ENCODE data around the gene ST6GALNAC3. TPM values are rescaled to one million over a fixed set of nuclear protein-coding genes. Genes with fewer than 3 reads are reported as not detected.

The ST6GALNAC3 gene
- total RNA-seq, 1 donor from 2014 or later, result 0.26 TPM

DNA sequence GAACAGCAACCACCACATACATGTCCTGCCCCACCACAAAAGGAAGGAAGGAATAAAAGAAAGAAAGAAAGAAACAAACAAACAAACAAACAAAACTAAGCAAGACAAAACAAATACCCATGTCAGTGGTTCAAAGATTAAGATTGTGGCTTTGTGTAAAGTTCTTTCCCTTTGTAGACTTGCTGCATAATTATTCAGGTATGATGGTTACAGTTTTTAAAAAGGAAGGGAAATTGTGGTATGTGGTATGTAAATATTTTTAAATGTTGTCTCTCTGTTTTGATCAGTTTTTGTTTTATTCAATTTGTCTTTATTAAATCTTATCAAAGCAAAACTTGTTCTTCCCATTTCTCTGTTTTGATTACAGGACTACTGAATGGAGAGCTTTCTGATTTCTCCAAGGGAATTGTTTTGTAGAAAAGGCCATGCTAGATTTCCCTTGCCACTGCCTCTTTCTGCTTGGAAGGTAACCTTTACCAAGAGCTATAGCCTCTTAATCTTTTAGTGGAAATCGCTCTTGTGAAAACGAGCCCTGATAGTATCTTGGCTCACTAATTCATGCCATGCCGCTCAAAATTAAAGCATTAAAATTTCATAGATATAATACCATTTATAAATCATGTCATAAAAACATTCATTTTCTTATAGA is 502.5 kb downstream of the ST6GALNAC3 start:
- Histone ChIP-seq H3K36me3 (ENCODE audit: control insufficient read depth, insufficient read depth, low read length) (no peaks in the 10 kb centered on the region), H3K4me3 (ENCODE audit: low read depth, low read length) (no peak overlapping the region), H3K27me3 (ENCODE audit: control insufficient read depth, insufficient read depth, low read length) (no peaks in the 10 kb centered on the region)
- no peak for FAIRE-seq
- DNase-seq (ENCODE audit: low read depth), result no peak
- TF ChIP-seq, protein P1, sequence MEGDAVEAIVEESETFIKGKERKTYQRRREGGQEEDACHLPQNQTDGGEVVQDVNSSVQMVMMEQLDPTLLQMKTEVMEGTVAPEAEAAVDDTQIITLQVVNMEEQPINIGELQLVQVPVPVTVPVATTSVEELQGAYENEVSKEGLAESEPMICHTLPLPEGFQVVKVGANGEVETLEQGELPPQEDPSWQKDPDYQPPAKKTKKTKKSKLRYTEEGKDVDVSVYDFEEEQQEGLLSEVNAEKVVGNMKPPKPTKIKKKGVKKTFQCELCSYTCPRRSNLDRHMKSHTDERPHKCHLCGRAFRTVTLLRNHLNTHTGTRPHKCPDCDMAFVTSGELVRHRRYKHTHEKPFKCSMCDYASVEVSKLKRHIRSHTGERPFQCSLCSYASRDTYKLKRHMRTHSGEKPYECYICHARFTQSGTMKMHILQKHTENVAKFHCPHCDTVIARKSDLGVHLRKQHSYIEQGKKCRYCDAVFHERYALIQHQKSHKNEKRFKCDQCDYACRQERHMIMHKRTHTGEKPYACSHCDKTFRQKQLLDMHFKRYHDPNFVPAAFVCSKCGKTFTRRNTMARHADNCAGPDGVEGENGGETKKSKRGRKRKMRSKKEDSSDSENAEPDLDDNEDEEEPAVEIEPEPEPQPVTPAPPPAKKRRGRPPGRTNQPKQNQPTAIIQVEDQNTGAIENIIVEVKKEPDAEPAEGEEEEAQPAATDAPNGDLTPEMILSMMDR (IDR thresholded peaks at IDR 0.05; ENCODE audit: insufficient read depth, low read length, severe bottlenecking), result no peak

DNA sequence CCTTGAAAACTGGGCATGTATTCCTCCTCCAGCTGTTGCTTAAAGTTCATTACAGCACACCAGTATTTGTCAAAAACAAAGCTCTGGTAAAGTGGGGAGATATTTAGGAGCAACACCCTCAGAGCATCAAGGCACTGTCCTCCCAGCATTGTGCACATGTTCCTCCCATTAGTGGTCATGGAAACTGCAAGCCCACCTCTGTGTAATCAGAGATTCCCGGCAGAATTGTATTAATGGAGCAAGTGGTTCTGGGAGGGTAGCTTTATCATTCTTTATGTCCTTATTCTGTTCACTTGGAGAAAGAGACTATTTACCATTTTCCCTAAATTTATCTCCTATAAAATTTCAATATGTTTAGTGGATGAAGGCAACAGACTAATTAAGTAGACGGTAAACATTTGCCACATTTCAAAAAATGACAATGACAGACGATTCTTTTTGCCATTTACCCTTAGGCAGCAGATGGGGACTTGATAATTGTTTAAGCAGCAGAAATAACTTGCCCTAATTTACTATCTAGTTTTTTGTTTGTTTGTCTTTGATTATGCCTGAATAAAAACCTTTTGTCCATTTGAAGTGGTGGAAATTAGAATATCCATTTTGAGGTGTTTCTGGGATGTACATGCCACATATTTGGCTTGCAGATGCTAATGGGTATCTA is 503.1 kb downstream of the ST6GALNAC3 start:
- TF ChIP-seq, protein P1 (IDR thresholded peaks at IDR 0.05; ENCODE audit: insufficient read depth, low read length, severe bottlenecking), result no peak
- Histone ChIP-seq H3K36me3 (ENCODE audit: control insufficient read depth, insufficient read depth, low read length) (no peaks in the 10 kb centered on the region), H3K27me3 (ENCODE audit: control insufficient read depth, insufficient read depth, low read length) (no peaks in the 10 kb centered on the region), H3K4me3 (ENCODE audit: low read depth, low read length) (no peak overlapping the region)
- DNase-seq (ENCODE audit: low read depth) (no peak), FAIRE-seq (no peak)

DNA sequence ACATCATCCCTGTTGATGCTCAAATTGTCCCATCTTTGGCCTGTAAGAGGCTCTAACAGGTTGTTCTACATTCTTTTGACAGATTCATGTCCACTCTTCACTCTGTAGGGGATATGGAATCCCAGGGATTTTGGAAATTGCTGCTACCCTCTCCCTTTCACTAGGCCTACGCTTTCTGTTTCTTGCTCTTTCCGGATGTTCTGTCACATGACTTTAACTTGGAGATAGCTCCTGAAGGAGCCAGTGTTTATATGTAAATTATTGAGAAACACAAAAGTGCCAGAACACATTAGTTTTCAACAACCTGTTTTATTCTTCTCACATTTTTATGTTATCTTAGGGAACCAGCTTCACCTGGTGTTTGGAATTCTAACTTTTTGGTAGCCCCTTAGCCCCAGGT is 505.7 kb downstream of the ST6GALNAC3 start:
- no peak for FAIRE-seq
- Histone ChIP-seq H3K27me3 (ENCODE audit: control insufficient read depth, insufficient read depth, low read length) (no peaks in the 10 kb centered on the region), H3K4me3 (ENCODE audit: low read depth, low read length) (no peak overlapping the region), H3K36me3 (ENCODE audit: control insufficient read depth, insufficient read depth, low read length) (no peaks in the 10 kb centered on the region)
- TF ChIP-seq, protein P1 (IDR thresholded peaks at IDR 0.05; ENCODE audit: insufficient read depth, low read length, severe bottlenecking), result no peak
- no peak for DNase-seq (ENCODE audit: low read depth)

DNA sequence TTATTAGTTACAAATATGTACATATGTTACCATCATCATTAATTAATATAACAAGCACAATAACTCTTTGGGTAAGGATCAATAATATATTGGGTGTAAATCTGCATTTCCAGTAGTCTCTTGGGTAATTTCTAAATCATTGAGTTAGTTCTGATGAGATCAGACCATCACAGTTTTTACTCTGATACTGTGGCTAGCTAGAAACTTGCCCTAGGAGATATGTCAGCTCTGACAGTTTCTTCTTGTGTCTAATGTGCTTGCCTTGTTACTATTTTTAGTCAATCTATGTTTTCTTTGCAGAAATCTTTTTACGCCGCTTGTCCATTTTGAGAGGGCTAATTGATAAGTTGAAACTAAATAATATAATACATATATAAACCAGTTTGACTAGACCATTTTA is 507.2 kb downstream of the ST6GALNAC3 start:
- DNase-seq (ENCODE audit: low read depth) (no peak), FAIRE-seq (no peak)
- Histone ChIP-seq H3K36me3 (ENCODE audit: control insufficient read depth, insufficient read depth, low read length) (no peaks in the 10 kb centered on the region), H3K27me3 (ENCODE audit: control insufficient read depth, insufficient read depth, low read length) (no peaks in the 10 kb centered on the region), H3K4me3 (ENCODE audit: low read depth, low read length) (no peak overlapping the region)
- TF ChIP-seq, protein P1 (IDR thresholded peaks at IDR 0.05; ENCODE audit: insufficient read depth, low read length, severe bottlenecking), result no peak

DNA sequence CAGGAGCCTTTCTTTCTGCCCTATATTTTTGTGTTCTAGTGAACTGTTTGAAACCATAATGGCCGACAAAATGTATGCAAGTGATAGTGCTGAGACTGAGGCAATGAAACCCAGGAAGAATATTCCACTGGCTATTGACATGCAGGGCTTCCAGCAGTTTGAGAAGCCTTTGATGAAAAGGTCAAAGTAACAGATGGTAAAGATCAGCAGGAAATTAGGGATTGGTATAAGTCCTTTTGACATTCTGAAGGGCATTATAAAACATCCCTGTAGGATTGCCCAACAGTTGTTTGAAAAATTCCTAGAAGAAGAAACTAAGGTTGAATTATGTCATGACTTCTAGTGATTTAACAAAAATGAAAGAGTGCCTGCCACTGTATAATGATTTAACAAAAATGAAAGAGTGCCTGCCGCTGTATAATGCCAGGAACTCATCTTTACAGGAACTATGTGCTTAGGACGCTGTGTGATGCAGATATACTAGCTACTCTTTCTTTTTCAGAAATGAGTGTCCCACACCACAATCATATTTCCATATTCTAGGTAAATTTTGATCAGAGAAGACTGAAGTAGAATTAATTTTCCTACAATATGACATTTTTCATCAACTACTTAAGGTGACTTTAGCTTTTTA is 508.8 kb downstream of the ST6GALNAC3 start:
- FAIRE-seq (no peak), DNase-seq (ENCODE audit: low read depth) (no peak)
- TF ChIP-seq, protein P1 (IDR thresholded peaks at IDR 0.05; ENCODE audit: insufficient read depth, low read length, severe bottlenecking), result no peak
- Histone ChIP-seq H3K36me3 (ENCODE audit: control insufficient read depth, insufficient read depth, low read length) (no peaks in the 10 kb centered on the region), H3K27me3 (ENCODE audit: control insufficient read depth, insufficient read depth, low read length) (no peaks in the 10 kb centered on the region), H3K4me3 (ENCODE audit: low read depth, low read length) (no peak overlapping the region)

All from bronchial epithelial cell (primary cell).